Keratinocyte (primary cell): ENCODE data around the gene ARHGAP4.

Experiments
- EZH2 ChIP-seq: IDR thresholded peaks from one replicate; pipeline ENCODE4 v1.6.1; 2012; ENCODE audit warnings: inconsistent platforms, mild to moderate bottlenecking, low read length, moderate library complexity
- TF ChIP-seq, protein P1 (sequence below), 3 experiments: IDR thresholded peaks in 1 of 3; conservative IDR thresholded peaks in 1 of 3; optimal IDR thresholded peaks in 1 of 3; 2 replicates in 2 of 3; 3 replicates in 1 of 3; pipeline versions ENCODE3 to v1.5.1; 2011; ENCODE audit warnings: low read length in 3 of 3, mild to moderate bottlenecking in 3 of 3, moderate library complexity in 2 of 3, control low read depth in 1 of 3, inconsistent platforms in 1 of 3; ENCODE audit not compliant: insufficient read depth in 2 of 3; ENCODE audit errors: extremely low read depth in 1 of 3

DNA sequence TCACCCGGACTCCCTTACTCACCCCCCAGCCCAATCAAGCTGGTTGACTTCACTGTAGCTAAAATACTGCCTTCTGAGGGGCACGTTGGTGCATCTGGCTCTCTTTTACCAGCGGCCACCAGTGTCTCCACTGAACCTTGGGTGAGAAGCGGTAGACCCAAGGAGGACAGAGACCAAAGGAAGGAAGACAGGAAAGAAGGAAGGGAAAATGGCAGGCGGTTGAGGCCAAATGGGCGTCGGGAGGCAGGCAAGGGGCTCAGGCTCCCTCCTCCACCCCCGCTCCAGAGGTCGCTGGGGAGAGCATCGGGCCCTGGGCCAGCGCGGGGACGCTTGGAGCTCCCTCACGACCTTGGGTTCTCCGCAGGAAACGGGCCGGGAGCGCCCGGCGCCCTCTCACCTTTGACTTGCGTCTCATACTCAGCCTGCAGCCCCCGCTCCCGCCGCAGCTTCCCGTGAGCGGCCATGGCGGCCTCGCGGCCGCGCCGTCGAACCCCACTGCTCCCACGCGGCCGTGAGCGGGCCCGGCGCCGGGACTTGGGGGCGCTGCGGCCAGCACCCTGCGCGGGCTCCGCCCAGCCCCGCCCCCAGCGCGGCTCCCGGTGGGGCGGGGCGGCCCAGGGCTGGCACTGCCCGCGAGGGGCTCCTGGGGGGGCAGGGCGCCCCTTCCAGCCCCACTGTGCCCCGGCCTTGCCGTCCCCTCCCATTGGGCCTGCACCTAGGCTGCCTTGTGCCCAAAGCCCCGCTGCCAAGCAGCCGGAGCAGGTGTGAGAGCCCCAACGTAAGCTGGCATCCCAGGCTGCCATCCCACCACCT is at the start of gene ARHGAP4:
- TF ChIP-seq, protein P1, sequence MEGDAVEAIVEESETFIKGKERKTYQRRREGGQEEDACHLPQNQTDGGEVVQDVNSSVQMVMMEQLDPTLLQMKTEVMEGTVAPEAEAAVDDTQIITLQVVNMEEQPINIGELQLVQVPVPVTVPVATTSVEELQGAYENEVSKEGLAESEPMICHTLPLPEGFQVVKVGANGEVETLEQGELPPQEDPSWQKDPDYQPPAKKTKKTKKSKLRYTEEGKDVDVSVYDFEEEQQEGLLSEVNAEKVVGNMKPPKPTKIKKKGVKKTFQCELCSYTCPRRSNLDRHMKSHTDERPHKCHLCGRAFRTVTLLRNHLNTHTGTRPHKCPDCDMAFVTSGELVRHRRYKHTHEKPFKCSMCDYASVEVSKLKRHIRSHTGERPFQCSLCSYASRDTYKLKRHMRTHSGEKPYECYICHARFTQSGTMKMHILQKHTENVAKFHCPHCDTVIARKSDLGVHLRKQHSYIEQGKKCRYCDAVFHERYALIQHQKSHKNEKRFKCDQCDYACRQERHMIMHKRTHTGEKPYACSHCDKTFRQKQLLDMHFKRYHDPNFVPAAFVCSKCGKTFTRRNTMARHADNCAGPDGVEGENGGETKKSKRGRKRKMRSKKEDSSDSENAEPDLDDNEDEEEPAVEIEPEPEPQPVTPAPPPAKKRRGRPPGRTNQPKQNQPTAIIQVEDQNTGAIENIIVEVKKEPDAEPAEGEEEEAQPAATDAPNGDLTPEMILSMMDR (optimal IDR thresholded peaks at IDR 0.05 in 1 of 3, IDR thresholded peaks at IDR 0.05 in 1 of 3, conservative IDR thresholded peaks at IDR 0.05 in 1 of 3; ENCODE audit: extremely low read depth in 1 of 3, insufficient read depth in 2 of 3, low read length in 3 of 3) = no peak
- no peak for TF ChIP-seq EZH2
